NCI-H2196 (cell line): Measurements from ENCODE around the gene ATP2B1.
"Not testable (repeated sequence)": the region's sequence is repeated elsewhere in the genome, so short reads cannot be mapped to it uniquely, and the experiment has no call there.

ENCODE experiments used
- DNase-seq: peaks from one replicate; lab custom pipeline; 2025; ENCODE audit not compliant: unreplicated experiment; lab: John Stamatoyannopoulos, UW

The ATP2B1 gene

DNA sequence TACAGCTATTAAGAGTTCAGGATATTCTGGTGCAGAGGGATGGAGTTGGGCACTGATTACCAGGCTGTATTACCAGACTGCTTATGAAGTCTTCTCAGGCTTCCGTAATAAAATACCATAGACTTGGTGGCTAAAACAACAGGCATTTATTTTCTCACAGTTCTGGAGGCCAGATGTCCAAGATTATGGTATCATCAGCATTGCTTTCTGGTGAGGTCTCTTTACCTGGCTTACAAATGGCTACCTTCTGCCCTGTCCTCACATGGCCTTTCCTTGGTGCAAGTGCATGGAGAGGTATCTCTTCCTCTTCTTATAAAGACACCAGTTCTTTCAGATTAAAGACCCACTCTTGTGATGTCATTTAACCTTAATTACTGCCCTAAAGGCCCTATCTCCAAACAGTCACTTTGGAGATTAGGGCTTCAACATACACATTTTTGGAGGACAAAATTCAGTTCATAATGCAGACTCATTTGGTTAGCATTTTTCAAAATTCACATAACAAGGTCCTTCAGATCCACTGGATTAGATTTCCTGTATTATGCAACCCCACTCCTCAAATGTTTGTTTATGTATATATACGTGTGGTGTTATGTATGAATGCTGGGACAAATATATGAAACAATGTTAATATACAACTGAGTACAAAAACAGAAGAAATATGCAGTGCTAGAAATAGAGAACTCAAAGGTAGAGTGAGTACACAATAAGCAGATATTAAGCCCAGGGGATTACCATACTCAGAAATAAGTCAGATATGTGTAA lies 9.3 kb upstream of the ATP2B1 start:
- no peak for DNase-seq

DNA sequence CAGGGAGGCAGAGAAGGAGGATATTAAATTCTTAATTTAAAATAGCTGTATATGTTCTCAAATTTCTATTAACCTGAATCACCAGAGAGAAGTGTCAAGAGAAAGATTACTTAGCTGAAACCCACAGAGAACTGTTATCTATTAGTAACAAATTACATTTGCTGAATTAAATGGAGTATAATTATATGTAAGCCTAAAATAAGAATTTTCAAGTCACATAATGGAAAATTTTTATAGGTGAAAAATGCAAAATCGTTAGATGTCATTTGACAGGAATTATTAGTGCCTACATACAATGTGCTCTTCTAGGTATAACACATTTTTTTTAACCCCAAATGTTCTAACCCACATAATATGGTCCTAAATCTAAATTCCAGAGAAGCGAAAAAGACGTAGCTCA lies 4.1 kb upstream of the ATP2B1 start:
- DNase-seq = no peak

DNA sequence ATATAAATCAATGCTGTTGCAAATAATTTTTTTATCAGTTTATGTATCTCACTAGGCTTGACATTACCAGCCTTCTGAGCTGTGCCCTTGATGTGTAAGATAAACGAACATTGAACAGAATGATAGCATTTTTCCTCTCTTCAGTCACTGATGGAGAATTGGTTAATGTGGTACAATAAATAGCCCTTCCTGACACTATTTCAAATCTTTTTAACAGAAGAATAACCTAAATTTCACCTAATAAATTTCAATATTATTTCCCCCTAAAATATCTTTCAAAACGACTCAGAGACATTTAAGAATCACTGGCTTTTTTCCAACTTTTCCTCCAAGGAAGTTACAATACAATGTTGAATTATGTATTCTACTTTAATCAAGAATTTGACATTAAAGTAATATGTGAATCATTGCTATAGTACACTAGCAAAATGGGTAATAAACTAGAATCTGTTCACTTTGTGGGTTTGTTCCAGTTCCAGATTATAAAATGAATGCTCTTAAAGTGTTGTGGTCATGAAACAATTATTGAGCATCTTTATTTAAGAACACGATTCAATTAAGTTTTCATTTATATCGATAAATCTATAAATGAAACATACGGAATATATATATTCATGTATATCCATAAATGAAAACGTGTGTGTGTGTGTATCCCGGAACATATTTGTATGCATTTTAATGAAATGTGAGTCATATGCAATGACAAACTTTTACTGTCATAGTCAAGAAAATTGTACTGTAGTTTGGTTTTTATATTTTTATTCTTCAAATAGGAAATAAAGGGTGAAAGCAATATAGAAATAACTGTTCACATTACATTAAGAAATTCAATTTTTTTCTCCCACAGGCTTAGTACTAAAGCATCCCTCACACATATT lies 2.5 kb upstream of the ATP2B1 start:
- DNase-seq = no peak

DNA sequence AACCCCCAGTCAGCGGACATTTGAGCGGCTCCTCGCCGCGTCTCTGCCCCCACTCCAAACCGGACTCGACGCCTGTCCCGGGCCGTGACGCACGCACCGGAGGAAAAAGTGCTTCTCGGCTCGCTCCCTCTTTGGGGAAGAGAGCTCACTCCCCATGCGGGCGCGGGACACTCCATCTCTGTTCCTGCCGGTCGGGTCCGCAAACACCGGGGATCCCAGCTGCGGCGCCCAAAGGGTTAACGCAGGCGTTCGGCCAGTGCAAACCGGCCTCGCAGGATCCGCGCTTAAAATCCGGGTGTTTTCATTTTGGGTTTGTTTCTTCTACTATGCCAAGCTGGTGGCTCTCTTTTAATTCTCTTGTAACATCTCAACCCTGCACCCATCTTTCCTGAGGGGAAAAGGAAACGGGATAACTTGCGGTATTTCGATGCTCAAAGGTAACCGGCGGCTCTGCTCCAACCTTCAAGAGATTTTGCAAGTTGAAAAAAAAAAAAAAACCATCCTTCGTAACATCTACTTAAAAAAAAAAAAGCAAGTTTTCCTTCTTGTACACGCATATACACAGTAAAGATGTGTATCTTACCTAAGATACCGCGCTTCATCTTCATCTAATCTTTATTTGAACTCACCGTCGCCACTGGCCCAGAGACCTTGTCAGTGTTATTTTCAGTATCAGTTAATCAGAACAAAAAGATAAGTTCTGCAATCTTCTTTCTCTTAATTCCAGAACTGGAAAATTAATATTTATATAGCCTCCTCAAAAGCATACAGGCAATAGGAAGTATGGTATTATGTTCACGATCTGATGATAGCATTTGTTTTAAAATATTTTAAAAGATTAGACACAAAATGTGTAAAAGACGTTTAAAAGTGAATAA lies 1.6 kb upstream of the ATP2B1 start:
- no peak for DNase-seq

DNA sequence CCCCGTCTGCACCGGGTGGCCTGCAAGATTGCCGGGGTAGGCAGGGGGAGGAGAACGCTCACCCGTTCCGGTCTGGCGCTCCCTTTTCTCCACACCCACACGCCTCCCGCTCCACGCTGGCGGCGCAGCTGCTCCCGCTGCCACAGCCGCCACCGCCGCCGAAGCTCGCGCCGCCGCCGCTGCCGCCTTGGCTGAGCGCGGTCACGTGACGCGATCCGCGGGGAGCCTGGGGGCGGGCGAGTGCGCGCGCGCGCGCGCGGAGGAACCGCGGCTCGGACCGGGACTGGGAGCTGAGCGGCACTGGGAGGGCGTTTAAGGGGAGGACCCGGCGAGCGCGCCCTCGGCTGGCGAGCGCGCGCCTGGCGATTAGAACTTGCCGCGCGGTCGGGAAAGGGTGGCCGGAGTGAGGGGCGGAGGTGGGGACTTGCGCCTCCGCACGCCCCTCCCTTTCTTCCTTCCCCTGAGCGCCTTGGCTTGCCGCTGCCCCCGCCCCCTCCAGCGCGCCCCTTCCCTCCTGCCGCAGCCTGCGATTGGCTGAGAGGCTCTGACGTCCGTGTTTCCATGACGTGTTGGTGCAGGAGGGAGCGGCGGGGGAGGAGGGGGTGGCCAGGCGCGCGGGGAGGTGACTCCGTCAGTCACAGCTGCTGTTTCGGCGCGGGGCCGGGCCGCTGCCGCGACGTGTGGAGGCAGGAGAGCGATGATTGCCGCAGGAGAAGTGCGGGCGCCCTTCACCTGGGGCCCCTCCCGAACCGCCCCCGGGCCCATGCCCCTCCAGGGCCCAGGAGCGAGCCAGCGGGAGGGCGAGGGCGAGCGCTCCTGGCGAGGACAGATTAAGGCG lies 738 bp upstream of the ATP2B1 start:
- peak; percentile 100 for DNase-seq

DNA sequence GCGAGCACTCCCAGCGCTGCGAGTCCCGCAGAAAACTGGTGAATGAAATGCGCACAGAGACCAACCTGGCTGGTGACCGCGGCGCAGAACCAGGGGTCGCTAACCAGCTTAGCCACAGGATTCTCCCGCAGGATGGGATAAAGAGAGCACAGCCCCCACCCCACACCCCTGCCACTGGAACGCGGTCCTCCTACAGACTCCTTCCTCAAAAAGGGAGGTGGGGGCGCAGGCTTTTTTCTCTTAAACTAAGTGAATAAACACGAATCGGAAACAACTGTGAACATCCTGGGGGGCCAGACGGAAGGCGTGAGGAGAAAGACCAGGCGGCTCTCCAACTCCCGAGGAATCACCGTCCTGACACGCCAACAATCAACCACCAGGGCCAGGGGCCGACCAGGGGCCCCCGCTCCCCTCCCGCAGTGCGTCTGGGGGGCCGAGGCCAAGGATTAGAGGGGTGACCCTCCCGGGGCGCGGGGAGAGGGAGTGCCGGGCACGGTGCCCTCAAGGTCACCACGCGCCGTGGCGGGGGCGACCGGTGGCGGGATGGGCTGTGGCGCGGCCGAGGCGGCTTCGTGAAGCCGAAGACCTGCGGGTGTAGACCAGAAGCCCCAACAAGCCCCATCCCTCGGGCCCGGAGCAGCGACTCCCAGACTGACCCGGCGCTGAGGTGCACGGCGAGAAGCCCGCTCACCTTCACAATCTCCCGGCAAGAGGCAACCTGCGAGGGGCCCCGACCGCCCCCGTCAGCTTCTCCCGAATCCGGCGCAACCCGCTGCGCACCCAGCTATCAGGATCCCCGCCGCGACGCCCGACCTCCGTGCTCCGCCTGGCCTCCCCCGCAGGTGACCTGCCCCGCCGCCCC lies 704 bp downstream of the ATP2B1 start:
- no peak for DNase-seq

DNA sequence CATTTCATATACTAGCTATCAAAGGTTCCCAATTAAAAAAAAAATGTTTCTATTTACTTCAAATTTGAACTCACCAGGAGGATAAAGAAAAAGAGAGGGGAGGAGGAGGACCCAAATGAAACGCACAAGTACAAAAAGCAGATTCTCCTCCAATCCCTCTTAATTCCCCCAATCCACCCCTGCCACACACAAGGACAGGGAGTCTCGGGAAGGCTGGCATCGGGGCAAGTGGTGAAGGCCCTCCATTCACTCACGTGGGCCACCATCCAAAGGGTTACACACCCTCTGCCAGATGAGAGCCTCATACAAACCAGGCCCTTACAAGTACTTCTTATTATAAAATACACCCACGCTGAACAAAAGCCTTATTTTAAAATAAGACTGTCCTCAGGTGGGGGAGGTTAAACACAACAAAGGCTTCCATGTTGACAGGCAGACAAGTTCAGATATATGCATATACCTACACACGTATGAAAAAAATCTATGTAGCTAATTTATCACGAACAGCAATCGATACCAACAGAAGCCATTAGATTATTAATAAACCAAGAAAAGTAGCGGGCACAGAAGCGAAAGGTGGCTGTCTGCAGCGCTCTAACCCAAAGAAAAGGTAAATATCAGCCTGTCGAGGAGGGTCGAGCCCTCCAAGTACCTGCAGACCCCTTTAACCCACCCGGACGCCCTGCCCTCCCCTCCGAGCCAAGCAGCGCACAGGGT lies 1.5 kb downstream of the ATP2B1 start:
- no peak for DNase-seq

DNA sequence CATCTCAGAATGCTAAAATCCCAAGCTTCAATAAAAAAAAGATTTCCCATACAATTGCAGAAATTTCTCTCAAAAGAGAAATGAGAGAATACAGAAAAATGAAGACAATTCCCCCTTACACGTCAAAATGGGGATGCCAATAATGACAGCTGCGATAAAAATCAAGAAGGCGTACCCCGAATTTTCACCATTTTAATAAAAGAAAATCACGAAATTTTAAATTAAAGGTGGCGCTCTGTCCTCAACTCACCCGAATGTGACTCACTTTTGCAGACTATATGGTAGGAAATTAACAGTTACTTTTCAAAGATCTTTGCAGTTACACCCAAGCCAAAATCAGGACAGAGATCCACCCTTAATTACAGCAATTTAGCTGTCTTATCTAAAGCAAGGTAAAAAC lies 2.1 kb downstream of the ATP2B1 start:
- DNase-seq = no peak

DNA sequence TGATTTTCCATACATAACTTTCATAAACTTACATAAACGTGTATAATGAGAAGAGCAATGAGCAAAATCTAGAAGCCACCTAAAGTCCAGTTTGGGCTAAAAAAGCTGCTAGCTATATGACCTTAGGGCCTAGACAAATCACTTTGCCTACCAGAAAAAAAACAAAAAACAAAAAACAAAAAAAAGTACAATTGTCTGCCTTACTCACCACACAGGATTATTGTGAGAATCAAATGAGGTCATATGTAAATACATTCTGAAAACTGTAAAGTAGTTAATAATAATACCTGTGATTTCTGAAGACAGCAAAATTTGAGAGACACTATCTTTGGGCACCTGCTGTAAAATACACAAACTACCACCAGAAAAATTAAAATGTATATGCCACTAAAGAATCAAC lies 4.2 kb downstream of the ATP2B1 start:
- no peak for DNase-seq

DNA sequence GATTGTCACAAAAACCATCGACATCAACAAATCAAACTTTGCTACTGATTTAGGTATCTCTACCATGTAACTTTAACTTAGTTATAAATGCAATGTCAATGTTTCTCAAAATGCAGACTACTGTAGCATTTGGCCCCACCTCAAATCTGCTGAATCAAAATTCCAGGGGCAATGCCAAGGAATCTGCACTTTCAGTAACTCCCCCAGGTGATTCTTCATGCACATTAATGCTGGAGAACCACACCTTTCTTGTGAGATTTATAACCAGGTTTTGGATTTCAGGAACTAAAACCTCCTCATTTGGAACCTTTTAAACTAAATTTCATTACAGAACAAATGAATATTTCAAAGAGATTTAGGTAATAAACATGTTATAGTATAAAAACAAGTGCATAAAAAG lies 4.9 kb downstream of the ATP2B1 start:
- no peak for DNase-seq

DNA sequence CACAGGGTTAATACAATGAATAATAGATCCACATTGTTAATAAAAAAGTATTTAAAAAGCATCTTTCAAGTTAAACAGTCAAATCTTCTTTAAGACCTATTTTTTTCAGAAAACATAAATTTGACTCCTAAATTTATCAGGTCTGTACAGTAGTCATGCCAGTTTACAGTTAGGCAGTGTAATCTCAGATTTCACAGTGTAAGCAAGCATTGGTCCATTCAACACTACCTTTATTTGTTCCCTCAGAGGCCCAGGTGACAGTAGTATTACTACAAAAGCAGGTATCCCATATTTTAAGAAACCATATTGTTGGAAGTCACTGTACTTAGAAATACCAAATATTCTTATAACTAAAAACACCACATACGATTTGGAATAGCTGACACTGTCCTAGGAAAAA lies 6.1 kb downstream of the ATP2B1 start:
- no peak for DNase-seq

DNA sequence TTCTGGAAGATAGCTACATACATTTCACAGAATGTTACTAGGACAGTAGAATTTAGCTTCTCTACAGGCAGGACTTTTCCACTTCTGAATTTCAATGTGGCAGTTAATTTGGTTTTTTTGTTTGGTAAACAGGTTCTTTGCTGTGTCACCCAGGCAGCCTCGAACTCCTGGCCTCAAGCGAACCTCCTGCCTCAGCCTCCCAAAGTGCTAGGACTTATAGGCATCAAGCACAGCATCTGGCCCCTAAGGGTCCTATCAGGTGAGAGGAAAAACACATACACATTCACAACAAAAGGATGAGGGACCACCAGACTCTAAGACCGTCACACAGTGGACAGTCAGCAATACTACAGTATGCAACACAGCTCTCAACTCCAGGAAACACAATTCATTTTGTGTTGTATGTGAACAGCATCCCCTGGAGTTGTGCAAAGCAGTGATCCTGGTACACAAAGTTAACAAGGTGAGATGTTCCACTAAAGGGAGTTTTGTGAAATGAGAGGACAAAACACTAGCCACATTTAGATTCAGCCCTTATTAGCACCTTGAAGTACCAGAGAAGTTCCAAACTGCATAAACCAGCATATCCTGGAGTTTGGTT lies 6.9 kb downstream of the ATP2B1 start:
- DNase-seq = no peak

DNA sequence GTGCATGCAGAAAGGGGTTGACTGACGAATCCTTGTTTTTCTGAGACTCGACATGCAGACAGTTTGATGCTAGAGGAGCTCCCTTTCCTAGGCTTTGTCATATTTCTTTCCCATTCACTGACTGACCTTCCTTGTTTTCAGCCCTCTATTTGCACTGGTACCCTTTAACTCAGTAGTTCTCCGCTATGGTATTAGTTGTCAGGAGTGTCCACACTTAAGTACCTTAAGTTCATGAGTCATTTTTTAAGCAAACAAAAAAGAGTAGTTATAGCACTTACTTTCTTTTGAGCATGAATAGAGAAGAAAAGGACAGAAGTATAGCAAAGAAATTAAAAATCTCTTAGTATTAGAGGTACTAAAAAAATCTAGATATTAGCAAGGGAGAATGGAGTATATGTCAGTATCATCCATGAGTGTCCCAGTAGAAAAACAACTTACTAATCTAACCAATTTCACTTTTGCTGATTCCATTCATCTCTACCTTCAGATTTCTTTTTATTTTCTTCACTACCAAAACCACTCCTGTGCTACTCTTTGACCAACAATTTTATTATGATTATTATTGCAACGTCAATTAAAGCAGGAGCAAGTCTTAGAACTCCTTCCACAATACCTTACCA lies 8.3 kb downstream of the ATP2B1 start:
- no peak for DNase-seq

DNA sequence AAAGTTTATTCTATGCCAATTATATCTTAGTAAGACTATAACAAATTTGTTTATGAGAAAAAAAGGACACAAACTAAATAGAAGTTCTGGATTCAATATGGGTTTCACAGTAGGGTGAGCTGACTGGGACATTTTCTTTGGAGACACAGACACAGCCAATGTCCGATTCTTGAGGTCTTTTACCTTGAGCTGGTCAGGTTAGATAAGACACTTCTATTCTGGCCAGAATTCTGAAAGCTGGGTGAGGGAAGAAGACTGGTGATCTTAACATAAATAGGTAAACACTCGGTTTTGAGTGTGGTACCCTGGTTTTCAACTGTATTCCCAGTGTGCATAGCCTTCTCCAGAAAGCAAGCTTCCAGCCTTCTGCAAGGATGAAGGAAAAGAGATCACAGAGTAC lies 10.0 kb downstream of the ATP2B1 start:
- DNase-seq = no peak

DNA sequence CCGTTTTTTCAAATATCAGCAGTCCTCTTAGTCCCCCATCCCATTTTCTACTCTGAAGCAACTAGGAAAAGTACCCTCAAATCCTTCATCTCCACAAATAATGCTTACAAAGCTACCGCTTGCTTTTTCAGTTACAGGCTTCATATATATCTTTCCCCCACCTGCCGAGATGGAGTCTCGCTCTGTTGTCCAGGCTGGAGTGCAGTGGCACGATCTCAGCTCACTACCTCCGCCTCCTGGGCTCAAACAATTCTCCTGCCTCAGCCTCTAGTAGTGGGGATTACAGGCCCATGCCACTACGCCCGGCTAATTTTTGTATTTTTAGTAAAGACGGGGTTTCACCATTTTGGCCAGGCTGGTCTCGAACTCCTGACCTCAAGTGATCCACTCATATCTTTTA lies 10.9 kb downstream of the ATP2B1 start:
- not testable (repeated sequence) for DNase-seq

DNA sequence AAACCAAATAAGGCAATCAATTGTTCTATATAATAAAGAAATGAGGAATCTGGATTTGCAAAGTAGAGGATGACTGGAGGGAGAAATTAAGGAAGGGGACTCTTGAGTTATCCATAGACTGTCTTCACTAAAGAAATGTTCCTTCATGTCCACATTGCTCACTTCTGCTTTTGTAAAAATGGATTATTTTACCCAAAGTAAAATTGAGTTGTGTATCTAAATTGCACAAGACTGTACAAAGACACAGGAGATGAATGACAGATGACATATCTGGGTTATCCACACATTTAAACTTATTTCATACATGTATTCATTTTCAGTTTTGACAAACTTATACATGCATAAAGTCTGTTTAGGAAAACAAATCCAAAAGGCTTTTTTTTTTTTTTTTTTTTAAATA lies 11.3 kb downstream of the ATP2B1 start:
- DNase-seq = no peak

DNA sequence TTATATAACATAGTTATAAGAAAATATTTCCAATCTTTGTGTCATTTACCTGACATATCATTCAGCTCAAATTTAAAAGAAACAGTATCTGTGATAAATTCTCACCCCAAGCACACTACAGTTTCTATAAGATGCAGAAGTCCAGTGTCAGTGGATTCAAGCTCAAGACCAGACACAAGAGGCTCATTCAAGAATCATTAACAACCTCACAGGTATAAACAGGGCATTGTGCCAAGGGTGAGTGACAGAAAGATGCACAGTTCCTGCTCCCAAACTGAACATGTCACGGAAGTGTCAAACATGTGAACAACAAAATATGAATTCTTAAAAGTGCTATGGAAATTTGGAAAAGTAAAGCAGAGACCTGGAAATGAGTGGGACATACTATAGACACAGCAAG lies 12.8 kb downstream of the ATP2B1 start:
- no peak for DNase-seq

DNA sequence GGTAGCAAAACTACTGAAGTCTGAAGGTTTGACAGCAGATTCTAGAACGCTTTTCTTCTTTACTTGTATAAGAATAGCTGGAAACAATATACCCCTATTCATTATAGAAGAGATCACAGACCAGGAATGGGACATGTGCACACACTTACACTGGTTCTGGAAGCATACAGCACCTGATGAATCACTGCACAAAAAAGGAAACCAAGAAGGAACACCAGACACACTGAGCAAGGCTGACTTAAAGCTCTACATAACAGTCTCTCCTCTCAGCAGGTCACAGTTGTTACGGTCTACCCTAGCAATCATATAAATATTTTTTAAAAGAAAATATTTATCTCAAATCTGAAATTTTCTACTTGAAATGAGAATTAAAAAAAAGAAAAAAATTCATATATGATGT lies 13.5 kb downstream of the ATP2B1 start:
- DNase-seq = no peak
